HCT116 (cell line): ENCODE measurements around the gene OR7G1.

Experiments used
- EZH2 ChIP-seq: fragments of 200-600 bp; sonication (generic); IDR thresholded peaks from 2 replicates; pipeline ENCODE4 v1.6.1; 2017; ENCODE audit warnings: antibody characterized with exemption, mixed run types
- EZH2phosphoT487 ChIP-seq: fragments of 200-600 bp; IDR thresholded peaks from 2 replicates; pipeline ENCODE4 v1.6.1; 2018; ENCODE audit warnings: antibody characterized with exemption, borderline replicate concordance
- POLR2A ChIP-seq: IDR thresholded peaks from 2 replicates; pipeline ENCODE4 v1.7.0; 2011; ENCODE audit warnings: borderline replicate concordance; ENCODE audit not compliant: insufficient read depth, insufficient read length; ENCODE audit errors: extremely low read depth
- POLR2AphosphoS5 ChIP-seq: IDR thresholded peaks from 2 replicates; pipeline ENCODE4 v1.6.1; 2011; ENCODE audit warnings: mild to moderate bottlenecking, low read depth, low read length, moderate library complexity
- SRF ChIP-seq: IDR thresholded peaks from 2 replicates; pipeline ENCODE4 v1.6.1; 2012; ENCODE audit warnings: low read depth
- TF ChIP-seq, protein P1 (sequence below): IDR thresholded peaks from 2 replicates; pipeline ENCODE4 v1.6.1; 2012
- TF ChIP-seq, protein P2 (sequence below), 3 experiments: fragments of 200-600 bp in 1 of 3; sonication (generic) in 1 of 3; IDR thresholded peaks in 2 of 3; conservative IDR thresholded peaks in 1 of 3; 2 replicates each; pipeline ENCODE4 v1.5.1; 2012 to 2017; ENCODE audit warnings: low read depth in 2 of 3, low read length in 2 of 3, antibody characterized with exemption in 1 of 3, borderline replicate concordance in 1 of 3, control low read depth in 1 of 3, mild to moderate bottlenecking in 1 of 3, mixed read lengths in 1 of 3, mixed run types in 1 of 3, moderate library complexity in 1 of 3; ENCODE audit not compliant: insufficient read depth in 1 of 3

DNA sequence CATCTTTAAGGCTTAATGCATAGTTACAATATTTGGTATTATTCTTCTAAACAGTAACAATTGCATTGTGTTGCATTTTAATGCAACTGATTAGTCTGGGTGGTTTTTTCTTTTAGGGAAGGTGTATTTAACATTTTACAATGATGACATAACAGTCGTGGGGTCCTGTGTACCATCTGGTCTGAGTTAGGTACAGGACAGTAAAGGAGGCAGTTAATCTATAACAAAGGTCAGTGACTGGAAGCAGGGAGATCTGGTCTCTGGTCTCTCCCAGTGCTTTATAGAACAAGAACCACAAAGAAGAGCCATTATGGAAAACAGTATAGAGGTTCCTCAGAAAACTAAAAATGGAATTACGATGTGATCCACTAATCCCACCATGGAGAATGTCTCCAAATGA, 5.6 kb downstream of the OR7G1 start:
- no peak for TF ChIP-seq POLR2AphosphoS5
- TF ChIP-seq EZH2, result no peak
- TF ChIP-seq, protein P1, sequence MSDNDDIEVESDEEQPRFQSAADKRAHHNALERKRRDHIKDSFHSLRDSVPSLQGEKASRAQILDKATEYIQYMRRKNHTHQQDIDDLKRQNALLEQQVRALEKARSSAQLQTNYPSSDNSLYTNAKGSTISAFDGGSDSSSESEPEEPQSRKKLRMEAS, result no peak
- no peak for TF ChIP-seq POLR2A
- TF ChIP-seq, protein P2, sequence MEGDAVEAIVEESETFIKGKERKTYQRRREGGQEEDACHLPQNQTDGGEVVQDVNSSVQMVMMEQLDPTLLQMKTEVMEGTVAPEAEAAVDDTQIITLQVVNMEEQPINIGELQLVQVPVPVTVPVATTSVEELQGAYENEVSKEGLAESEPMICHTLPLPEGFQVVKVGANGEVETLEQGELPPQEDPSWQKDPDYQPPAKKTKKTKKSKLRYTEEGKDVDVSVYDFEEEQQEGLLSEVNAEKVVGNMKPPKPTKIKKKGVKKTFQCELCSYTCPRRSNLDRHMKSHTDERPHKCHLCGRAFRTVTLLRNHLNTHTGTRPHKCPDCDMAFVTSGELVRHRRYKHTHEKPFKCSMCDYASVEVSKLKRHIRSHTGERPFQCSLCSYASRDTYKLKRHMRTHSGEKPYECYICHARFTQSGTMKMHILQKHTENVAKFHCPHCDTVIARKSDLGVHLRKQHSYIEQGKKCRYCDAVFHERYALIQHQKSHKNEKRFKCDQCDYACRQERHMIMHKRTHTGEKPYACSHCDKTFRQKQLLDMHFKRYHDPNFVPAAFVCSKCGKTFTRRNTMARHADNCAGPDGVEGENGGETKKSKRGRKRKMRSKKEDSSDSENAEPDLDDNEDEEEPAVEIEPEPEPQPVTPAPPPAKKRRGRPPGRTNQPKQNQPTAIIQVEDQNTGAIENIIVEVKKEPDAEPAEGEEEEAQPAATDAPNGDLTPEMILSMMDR (IDR thresholded peaks at IDR 0.05 in 2 of 3, conservative IDR thresholded peaks at IDR 0.05 in 1 of 3; ENCODE audit: borderline replicate concordance in 1 of 3, insufficient read depth in 1 of 3, low read depth in 2 of 3, low read length in 2 of 3), result no peak
- TF ChIP-seq EZH2phosphoT487, result no peak
- no peak for TF ChIP-seq SRF
